ENCODE data around the gene CASQ2.

DNA sequence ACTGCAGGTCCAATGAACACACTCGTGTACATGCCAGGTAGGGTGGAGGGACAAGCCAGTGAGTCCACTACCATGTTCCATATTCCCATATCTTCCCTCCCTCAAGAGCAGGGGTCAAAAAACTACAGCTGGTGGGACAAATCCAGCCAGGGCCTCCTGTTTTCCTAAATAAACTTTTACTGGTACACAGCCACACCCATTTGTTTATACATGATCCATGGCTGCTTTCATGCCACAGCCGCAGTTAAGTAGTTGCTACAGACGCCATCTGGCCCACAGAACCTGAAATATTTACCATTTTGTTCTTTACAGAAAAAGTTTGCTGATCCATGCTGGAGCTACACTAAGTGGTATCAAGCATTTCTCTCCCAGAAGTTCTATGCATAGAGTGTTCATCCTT is 42.4 kb downstream of the CASQ2 start:
- TF ChIP-seq, protein P1, sequence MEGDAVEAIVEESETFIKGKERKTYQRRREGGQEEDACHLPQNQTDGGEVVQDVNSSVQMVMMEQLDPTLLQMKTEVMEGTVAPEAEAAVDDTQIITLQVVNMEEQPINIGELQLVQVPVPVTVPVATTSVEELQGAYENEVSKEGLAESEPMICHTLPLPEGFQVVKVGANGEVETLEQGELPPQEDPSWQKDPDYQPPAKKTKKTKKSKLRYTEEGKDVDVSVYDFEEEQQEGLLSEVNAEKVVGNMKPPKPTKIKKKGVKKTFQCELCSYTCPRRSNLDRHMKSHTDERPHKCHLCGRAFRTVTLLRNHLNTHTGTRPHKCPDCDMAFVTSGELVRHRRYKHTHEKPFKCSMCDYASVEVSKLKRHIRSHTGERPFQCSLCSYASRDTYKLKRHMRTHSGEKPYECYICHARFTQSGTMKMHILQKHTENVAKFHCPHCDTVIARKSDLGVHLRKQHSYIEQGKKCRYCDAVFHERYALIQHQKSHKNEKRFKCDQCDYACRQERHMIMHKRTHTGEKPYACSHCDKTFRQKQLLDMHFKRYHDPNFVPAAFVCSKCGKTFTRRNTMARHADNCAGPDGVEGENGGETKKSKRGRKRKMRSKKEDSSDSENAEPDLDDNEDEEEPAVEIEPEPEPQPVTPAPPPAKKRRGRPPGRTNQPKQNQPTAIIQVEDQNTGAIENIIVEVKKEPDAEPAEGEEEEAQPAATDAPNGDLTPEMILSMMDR (IDR thresholded peaks at IDR 0.05): no peak
- TF ChIP-seq, protein P2, sequence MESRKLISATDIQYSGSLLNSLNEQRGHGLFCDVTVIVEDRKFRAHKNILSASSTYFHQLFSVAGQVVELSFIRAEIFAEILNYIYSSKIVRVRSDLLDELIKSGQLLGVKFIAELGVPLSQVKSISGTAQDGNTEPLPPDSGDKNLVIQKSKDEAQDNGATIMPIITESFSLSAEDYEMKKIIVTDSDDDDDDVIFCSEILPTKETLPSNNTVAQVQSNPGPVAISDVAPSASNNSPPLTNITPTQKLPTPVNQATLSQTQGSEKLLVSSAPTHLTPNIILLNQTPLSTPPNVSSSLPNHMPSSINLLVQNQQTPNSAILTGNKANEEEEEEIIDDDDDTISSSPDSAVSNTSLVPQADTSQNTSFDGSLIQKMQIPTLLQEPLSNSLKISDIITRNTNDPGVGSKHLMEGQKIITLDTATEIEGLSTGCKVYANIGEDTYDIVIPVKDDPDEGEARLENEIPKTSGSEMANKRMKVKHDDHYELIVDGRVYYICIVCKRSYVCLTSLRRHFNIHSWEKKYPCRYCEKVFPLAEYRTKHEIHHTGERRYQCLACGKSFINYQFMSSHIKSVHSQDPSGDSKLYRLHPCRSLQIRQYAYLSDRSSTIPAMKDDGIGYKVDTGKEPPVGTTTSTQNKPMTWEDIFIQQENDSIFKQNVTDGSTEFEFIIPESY (IDR thresholded peaks at IDR 0.05; ENCODE audit: borderline replicate concordance, low read depth): no peak
- TF ChIP-seq NRF1 (IDR thresholded peaks at IDR 0.05; ENCODE audit: low read depth, low read length) (no peak), MAX (IDR thresholded peaks at IDR 0.05; ENCODE audit: low read depth) (no peak), EP300 (IDR thresholded peaks at IDR 0.05; ENCODE audit: borderline replicate concordance in 1 of 2, low read depth in 1 of 2, low read length in 1 of 2) (no peak), RCOR1 (IDR thresholded peaks at IDR 0.05; ENCODE audit: low read length) (no peak)

All from SK-N-SH (cell line).